B cell (primary cell): Measurements from ENCODE around the gene TGDS. TPM values are rescaled to one million over a fixed set of nuclear protein-coding genes. Genes with fewer than 3 reads are reported as not detected.

Source experiments
- ATAC-seq: fragments of 200-7000 bp; cut with Tn5 transposase; one replicate; pipeline ENCODE4 v1.10.0; 2021; ENCODE audit warnings: low read depth, mild to moderate bottlenecking, moderate number of reproducible peaks, moderate library complexity
- CTCF ChIA-PET: fragments of 350-600 bp; sonication (Branson Sonifier 250); formaldehyde crosslinking; loops from one replicate; lab custom pipeline; 2021; ENCODE audit warnings: antibody characterized with exemption, inconsistent platforms; lab: Charles Lee
- POLR2A ChIA-PET: fragments of 350-600 bp; sonication (Branson Sonifier 250); formaldehyde crosslinking; loops from one replicate; lab custom pipeline; 2021; ENCODE audit warnings: antibody characterized with exemption; lab: Charles Lee
- DNase-seq: peaks from one replicate; pipeline ENCODE4 v3.0.0; 2013
- H2AFZ ChIP-seq: 2 replicates; pipeline ENCODE4 v1.6.1; 2012; ENCODE audit warnings: mild to moderate bottlenecking, low read depth, low read length; ENCODE audit not compliant: insufficient read depth, poor library complexity, severe bottlenecking
- H3K27ac ChIP-seq, 2 donors: 1 replicate in 1 of 2; 2 replicates in 1 of 2; pipeline ENCODE4 v1.5.1; 2012 to 2013; ENCODE audit warnings: low read length in 2 of 2, mild to moderate bottlenecking in 2 of 2, moderate library complexity in 1 of 2
- H3K27me3 ChIP-seq, 4 experiments: fragments of 200-600 bp in 1 of 4; sonication (generic) in 1 of 4; replicated peaks in 1 of 4; 1 replicate in 2 of 4; 2 replicates in 2 of 4; pipeline versions ENCODE4 v1.6.1 to v1.7.0; 2013 to 2016; ENCODE audit warnings: low read length in 3 of 4, mild to moderate bottlenecking in 2 of 4, mixed read lengths in 1 of 4, moderate library complexity in 1 of 4; ENCODE audit not compliant: insufficient read depth in 4 of 4, control insufficient read depth in 3 of 4; ENCODE audit errors: control extremely low read depth in 1 of 4
- H3K36me3 ChIP-seq, 2 experiments: replicated peaks in 1 of 2; 1 replicate in 1 of 2; 2 replicates in 1 of 2; pipeline versions ENCODE4 v1.6.1 to v1.7.1; 2013; ENCODE audit warnings: low read length in 1 of 2; ENCODE audit not compliant: insufficient read depth in 2 of 2, control insufficient read depth in 1 of 2; ENCODE audit errors: control extremely low read depth in 1 of 2, extremely low read depth in 1 of 2
- H3K4me1 ChIP-seq, 2 donors: fragments of 200-600 bp in 1 of 2; sonication (generic) in 1 of 2; 1 replicate in 1 of 2; 2 replicates in 1 of 2; pipeline versions ENCODE4 v1.5.1 to v1.6.1; 2013 to 2017; ENCODE audit warnings: low read length in 2 of 2; ENCODE audit not compliant: control insufficient read depth in 2 of 2, insufficient read depth in 2 of 2
- H3K4me2 ChIP-seq: replicated peaks from 2 replicates; pipeline ENCODE3; 2012; ENCODE audit warnings: mild to moderate bottlenecking, low read depth, low read length; ENCODE audit not compliant: poor library complexity, severe bottlenecking
- H3K4me3 ChIP-seq, 5 experiments: fragments of 200-600 bp in 1 of 5; sonication (generic) in 1 of 5; 1 replicate in 3 of 5; 2 replicates in 2 of 5; pipeline versions ENCODE4 v1.5.1 to v1.7.0; 2011 to 2016; ENCODE audit warnings: low read length in 4 of 5, mild to moderate bottlenecking in 4 of 5, low read depth in 2 of 5, control low read depth in 1 of 5, moderate library complexity in 1 of 5; ENCODE audit not compliant: insufficient read depth in 1 of 5; ENCODE audit errors: control extremely low read depth in 1 of 5, extremely low read depth in 1 of 5
- H3K79me2 ChIP-seq: fragments of 200-600 bp; sonication (generic); one replicate; pipeline ENCODE4 v1.6.0; 2016; ENCODE audit warnings: low read length; ENCODE audit not compliant: control insufficient read depth, insufficient read depth
- H3K9ac ChIP-seq: fragments of 200-600 bp; sonication (generic); 2 replicates; pipeline ENCODE4 v1.6.1; 2017; ENCODE audit warnings: mild to moderate bottlenecking, low read length, moderate library complexity
- H3K9me3 ChIP-seq, 3 donors: one replicate each; pipeline versions ENCODE4 v1.6.1 to v1.7.1; 2013; ENCODE audit warnings: low read length in 2 of 3; ENCODE audit not compliant: control insufficient read depth in 2 of 3, insufficient read depth in 1 of 3; ENCODE audit errors: control extremely low read depth in 1 of 3
- H4K20me1 ChIP-seq: 2 replicates; pipeline ENCODE4 v1.6.0; 2012; ENCODE audit warnings: mild to moderate bottlenecking, low read length; ENCODE audit not compliant: insufficient read depth, control insufficient read depth, poor library complexity, severe bottlenecking
- H3K27ac Mint-ChIP-seq: one replicate; pipeline ENCODE4 v1.8.0; 2021; ENCODE audit warnings: mixed read lengths
- H3K27me3 Mint-ChIP-seq: one replicate; pipeline ENCODE4 v1.8.0; 2021; ENCODE audit warnings: mixed read lengths
- H3K4me1 Mint-ChIP-seq: one replicate; pipeline ENCODE4 v1.8.0; 2021; ENCODE audit warnings: mixed read lengths
- H3K4me3 Mint-ChIP-seq: one replicate; pipeline ENCODE4 v1.8.0; 2021; ENCODE audit warnings: mixed read lengths
- H3K9me3 Mint-ChIP-seq: one replicate; pipeline ENCODE4 v1.8.0; 2022; ENCODE audit warnings: mixed read lengths; ENCODE audit not compliant: insufficient read depth
- EZH2 ChIP-seq: IDR thresholded peaks from 2 replicates; pipeline ENCODE4 v1.6.1; 2012; ENCODE audit warnings: borderline replicate concordance, low read depth, mild to moderate bottlenecking, moderate library complexity, low read length; ENCODE audit not compliant: insufficient read depth, poor library complexity, severe bottlenecking
- WGBS: methylation state at CpG from one replicate; pipeline ENCODE4 v1.1.5; 2013; ENCODE audit warnings: missing lambda C conversion rate; ENCODE audit not compliant: insufficient coverage; 5-methylcytosine and 5-hydroxymethylcytosine counted together
- intact Hi-C: fragments of 100-400 bp; cut with micrococcal nuclease; formaldehyde crosslinking; loops from one replicate; pipeline ENCODE4 v1.10.0; 2022
- polyA plus RNA-seq: library from polyadenylated mRNA; depleted of rRNA; stranded (reverse); fragments of >200 nt; gene quantifications from 2 replicates; pipeline ENCODE4 v1.2.3, GENCODE V29; 2012
- total RNA-seq, 2 donors: library from RNA; stranded (reverse); fragments of 120-200 nt in 1 of 2; gene quantifications; 1 replicate in 1 of 2; 2 replicates in 1 of 2; pipeline versions ENCODE4 v1.2.3 to v1.2.4, GENCODE V29; 2013 to 2022
- TF ChIP-seq, protein P1 (sequence below): fragments of 200-600 bp; IDR thresholded peaks from one replicate; pipeline ENCODE4 v1.8.0; 2022; ENCODE audit warnings: antibody characterized with exemption, mild to moderate bottlenecking

TGDS gene
- total and polyA plus RNA-seq, 2 donors (not counting 1 experiment from before 2014, with no cell fraction given), result 11.7 to 14.7 TPM

GRCh38 chr13:94548821-94549231 is 47.1 kb downstream of the TGDS start:
- H3K79me2 ChIP-seq, result no peaks in the 10 kb centered on the region
- H2AFZ ChIP-seq, result peak overlapping the region; percentile 98
- no peaks in the 10 kb centered on the region for H3K9me3 ChIP-seq
- H3K4me1 ChIP-seq, result peaks cover 13 to 23% of the 10 kb centered on the region in 2 donors
- H3K4me3 ChIP-seq, result peak overlapping the region; percentile 64 to 87 (median 77)
- peak overlapping the region; percentile 80 for H3K4me2 ChIP-seq
- Mint-ChIP-seq H3K27ac (peak overlapping the region; percentile 98), H3K9me3 (no peaks in the 10 kb centered on the region), H3K27me3 (peaks cover 4% of the 10 kb centered on the region), H3K4me3 (peak overlapping the region; percentile 96), H3K4me1 (peaks cover 28% of the 10 kb centered on the region)
- DNase-seq (no peak), ATAC-seq (peak; percentile 50)
- no peaks in the 10 kb centered on the region for H3K36me3 ChIP-seq
- intact Hi-C loops, result loop anchor here (1.0 kb wide), 2 partner anchors 47 to 52 kb away; partner anchors contain the start of genes GPR180 and TGDS
- POLR2A ChIA-PET, result interaction anchor here (2.3 to 3.7 kb wide), 2 partner anchors 47 to 52 kb away, joined by 17 to 32 read pairs; partner anchors contain the start of genes GPR180 and TGDS
- TF ChIP-seq, protein P1, sequence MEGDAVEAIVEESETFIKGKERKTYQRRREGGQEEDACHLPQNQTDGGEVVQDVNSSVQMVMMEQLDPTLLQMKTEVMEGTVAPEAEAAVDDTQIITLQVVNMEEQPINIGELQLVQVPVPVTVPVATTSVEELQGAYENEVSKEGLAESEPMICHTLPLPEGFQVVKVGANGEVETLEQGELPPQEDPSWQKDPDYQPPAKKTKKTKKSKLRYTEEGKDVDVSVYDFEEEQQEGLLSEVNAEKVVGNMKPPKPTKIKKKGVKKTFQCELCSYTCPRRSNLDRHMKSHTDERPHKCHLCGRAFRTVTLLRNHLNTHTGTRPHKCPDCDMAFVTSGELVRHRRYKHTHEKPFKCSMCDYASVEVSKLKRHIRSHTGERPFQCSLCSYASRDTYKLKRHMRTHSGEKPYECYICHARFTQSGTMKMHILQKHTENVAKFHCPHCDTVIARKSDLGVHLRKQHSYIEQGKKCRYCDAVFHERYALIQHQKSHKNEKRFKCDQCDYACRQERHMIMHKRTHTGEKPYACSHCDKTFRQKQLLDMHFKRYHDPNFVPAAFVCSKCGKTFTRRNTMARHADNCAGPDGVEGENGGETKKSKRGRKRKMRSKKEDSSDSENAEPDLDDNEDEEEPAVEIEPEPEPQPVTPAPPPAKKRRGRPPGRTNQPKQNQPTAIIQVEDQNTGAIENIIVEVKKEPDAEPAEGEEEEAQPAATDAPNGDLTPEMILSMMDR, result peak; percentile 27
- no peak for TF ChIP-seq EZH2
- H3K27ac ChIP-seq, result peak overlapping the region; percentile 87 to 89
- CTCF ChIA-PET, result interaction anchor here (0.7 to 2.4 kb wide), 8 partner anchors 43 to 113 kb away, joined by 3 to 10 read pairs (median 5); partner anchors contain the start of genes GPR180 and TGDS
- WGBS, result under 1% methylated on average over 19 of the region's 19 CpGs
- H3K27me3 ChIP-seq, result no peaks in the 10 kb centered on the region
- no peaks in the 10 kb centered on the region for H4K20me1 ChIP-seq
- H3K9ac ChIP-seq, result peak overlapping the region; percentile 76

DNA sequence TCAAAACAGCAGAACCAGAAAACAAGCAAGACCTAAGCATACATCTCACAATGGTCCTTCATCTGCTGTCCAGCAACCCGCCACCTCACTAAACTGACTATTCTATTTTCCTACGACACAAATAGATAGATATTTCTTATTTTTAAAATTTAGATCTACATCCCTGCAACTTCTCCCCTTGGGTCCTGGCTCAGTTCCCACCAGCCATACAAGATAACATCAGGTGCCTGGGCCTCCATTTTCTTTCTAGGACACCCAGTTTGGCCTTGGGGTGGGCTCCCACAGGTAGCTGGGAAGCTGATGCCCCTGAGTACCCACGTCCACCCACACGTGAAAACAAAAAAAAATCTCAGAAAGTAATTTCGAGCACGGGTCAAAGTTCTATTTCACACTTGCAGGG is 47.6 kb downstream of the TGDS start:
- H3K27me3 Mint-ChIP-seq, result peaks cover 4% of the 10 kb centered on the region
- no peaks in the 10 kb centered on the region for H3K9me3 ChIP-seq
- no peak for ATAC-seq
- H3K4me3 ChIP-seq, result peak overlapping the region; percentile 64 to 87 (median 77)
- H3K27ac ChIP-seq, result peak overlapping the region; percentile 87 to 89
- no peaks in the 10 kb centered on the region for H3K27me3 ChIP-seq
- intact Hi-C loops, result no loop called here
- H3K27ac Mint-ChIP-seq, result peak overlapping the region; percentile 98
- ChIA-PET CTCF (interaction anchor here (0.7 to 2.4 kb wide), 6 partner anchors 47 to 631 kb away, joined by 3 to 10 read pairs (median 6); partner anchors contain the start of genes GPR180 and TGDS), POLR2A (interaction anchor here (2.3 to 3.7 kb wide), 2 partner anchors 48 to 53 kb away, joined by 17 to 32 read pairs; partner anchors contain the start of genes GPR180 and TGDS)
- peaks cover 28% of the 10 kb centered on the region for H3K4me1 Mint-ChIP-seq
- peak overlapping the region; percentile 76 for H3K9ac ChIP-seq
- no peak for TF ChIP-seq EZH2
- TF ChIP-seq, protein P1, result no peak
- peak overlapping the region; percentile 98 for H2AFZ ChIP-seq
- peaks cover 13 to 23% of the 10 kb centered on the region in 2 donors for H3K4me1 ChIP-seq
- no peaks in the 10 kb centered on the region for H3K9me3 Mint-ChIP-seq
- no peaks in the 10 kb centered on the region for H3K36me3 ChIP-seq
- WGBS, result 6% methylated on average over 4 of the region's 6 CpGs
- H3K4me3 Mint-ChIP-seq, result peak overlapping the region; percentile 96
- DNase-seq, result no peak
- no peaks in the 10 kb centered on the region for H4K20me1 ChIP-seq
- H3K4me2 ChIP-seq, result peak overlapping the region; percentile 80
- no peaks in the 10 kb centered on the region for H3K79me2 ChIP-seq
